HT1080 (cell line): ENCODE results near the gene TLCD2. TPM values are rescaled to one million over a fixed set of nuclear protein-coding genes. Genes with fewer than 3 reads are reported as not detected.
A peak's percentile ranks its signal among the peaks of the same experiment; 100 is the strongest.
"Not testable (repeated sequence)": the region's sequence is repeated elsewhere in the genome, so short reads cannot be mapped to it uniquely, and the experiment has no call there.

Source experiments
- DNase-seq: peaks from one replicate; pipeline ENCODE4 v3.0.0-alpha.2; 2015; ENCODE audit warnings: low read depth
- polyA plus RNA-seq, 2 experiments: library from polyadenylated mRNA; depleted of rRNA; stranded (reverse); fragments of >200 nt; gene quantifications; 2 replicates each; pipeline ENCODE4 v1.2.3, GENCODE V29; 2015
- total RNA-seq: library from RNA; depleted of rRNA; stranded (reverse); fragments of >200 nt; shearing (Covaris generic); gene quantifications from 2 replicates; pipeline ENCODE4 v1.2.3, GENCODE V29; 2014; rRNA removed

Gene TLCD2, protein sequence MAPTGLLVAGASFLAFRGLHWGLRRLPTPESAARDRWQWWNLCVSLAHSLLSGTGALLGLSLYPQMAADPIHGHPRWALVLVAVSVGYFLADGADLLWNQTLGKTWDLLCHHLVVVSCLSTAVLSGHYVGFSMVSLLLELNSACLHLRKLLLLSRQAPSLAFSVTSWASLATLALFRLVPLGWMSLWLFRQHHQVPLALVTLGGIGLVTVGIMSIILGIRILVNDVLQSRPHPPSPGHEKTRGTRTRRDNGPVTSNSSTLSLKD
- total RNA-seq = 0.37 and 0.64 TPM in 2 replicates
- polyA plus RNA-seq (2015; cell fraction: cytosol; rRNA removed) = 1.5 and 1.6 TPM in 2 replicates
- 1.3 and 1.4 TPM in 2 replicates for polyA plus RNA-seq (2015; cell fraction: nucleus; rRNA removed)

DNA sequence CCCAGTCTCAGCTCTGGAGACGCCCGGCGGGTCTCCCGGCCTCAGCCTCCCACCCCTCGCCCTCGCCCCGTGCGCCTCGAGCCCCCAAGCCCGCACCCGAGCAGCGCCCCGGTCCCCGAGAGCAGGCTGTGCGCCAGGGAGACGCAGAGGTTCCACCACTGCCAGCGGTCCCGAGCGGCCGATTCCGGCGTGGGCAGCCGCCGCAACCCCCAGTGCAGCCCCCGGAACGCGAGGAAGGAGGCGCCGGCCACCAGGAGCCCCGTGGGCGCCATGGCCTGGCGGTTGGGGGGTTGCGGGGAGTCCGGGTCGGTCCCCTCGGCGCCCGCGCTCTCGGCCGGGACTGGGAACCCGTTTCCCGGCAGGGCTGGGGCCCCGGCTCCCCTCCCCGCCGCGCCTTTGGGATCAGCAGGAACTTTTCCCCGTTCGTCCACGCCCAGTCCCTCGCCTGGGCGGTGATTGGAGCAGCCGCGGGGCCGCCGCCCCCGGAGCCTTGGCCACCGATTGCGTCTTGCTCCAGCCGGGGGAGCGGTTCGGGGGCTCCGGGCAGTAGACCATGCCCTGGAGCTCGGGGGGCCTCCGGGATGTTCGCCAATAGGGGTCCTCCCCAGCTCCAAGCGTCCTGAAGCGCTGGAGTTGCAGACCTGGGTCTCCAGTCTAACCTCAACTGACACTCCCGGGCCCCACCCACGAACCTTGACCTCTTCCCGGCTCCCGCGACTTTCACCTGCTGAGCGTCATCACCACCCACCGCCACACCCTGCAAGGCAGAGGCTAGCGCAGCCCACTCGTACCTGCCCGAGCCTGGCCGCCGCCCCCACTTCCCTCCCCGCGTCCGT, at the start of gene TLCD2:
TLCD2 (minus strand) TSS at position 407 of the 836 bp plus-strand sequence; CDS start at position 272, 135 bp downstream.
- peak; percentile 46 for DNase-seq

DNA sequence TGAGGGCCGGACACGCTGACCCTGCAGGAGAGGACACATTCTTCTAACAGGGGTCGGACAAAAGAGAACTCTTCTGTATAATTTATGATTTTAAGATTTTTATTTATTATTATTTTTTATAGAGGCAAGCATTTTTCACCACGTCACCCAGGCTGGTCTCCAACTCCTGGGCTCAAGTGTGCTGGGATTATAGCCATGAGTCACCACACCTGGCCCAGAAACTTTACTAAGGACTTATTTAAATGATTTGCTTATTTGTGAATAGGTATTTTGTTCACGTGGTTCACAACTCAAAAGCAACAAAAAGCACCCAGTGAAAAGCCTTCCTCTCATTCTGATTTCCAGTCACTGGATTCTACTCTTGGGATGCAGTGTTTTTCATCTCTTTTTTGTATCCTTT, 49.4 kb upstream of the TLCD2 start:
- no peak for DNase-seq

DNA sequence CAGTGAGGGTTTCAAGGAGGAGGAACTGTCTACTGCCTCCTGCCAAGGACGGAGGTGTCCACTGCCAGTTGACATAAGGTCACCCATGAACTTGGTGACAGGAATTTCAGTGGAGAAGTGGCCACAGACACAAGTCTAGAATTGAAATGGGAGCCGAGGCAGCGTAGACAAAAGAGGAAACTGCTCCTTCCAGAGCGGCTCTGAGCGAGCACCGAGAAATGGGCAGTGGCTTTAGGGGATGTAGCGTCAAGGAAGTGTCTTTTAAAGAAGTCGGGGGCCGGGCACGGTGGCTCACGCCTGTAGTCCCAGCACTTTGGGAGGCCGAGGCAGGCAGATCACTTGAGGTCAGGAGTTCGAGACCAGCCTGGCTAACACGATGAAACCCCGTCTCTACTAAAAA, 48.6 kb upstream of the TLCD2 start:
- DNase-seq = no peak

DNA sequence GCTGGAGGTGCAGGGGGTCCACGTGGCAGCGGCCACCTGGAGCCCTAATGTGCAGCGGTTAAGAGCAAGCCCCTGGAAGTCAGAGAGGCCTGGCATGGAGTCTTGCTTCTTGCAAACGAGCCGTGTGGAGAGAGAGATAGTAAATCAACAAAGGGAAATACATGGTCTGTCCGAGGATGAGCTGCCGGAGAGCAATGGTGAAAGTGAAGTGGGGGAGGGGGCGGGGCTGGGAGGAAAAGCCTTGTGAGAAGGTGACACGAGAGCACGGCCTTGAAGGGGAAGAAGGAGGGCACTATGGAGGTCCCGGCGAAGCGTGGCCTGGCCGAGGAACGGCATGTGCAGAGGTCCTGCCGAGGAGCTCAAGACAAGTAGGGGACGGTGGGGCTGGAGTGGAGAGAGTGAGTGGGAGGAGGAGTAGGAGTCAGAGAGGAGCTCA, 45.7 kb upstream of the TLCD2 start:
- DNase-seq = no peak

DNA sequence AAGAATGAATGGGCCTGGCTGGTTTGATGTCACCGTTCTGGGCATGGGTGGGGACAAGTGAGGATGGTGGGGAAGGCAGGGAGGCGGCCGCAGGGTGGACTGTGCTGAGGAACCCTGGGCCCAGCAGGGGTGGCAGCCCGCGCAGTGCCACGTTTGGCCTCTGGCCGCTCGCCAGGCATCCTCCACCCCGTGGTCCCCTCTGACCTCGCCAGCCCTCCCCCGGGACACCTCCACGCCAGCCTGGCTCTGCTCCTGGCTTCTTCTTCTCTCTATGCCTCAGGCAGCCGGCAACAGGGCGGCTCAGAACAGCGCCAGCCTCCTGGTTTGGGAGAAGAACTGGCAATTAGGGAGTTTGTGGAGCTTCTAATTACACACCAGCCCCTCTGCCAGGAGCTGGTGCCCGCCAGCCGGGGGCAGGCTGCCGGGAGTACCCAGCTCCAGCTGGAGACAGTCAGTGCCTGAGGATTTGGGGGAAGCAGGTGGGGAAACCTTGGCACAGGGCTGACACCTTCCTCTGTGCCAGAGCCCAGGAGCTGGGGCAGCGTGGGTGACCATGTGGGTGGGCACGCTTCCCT, 45.2 kb upstream of the TLCD2 start:
- DNase-seq = no peak

DNA sequence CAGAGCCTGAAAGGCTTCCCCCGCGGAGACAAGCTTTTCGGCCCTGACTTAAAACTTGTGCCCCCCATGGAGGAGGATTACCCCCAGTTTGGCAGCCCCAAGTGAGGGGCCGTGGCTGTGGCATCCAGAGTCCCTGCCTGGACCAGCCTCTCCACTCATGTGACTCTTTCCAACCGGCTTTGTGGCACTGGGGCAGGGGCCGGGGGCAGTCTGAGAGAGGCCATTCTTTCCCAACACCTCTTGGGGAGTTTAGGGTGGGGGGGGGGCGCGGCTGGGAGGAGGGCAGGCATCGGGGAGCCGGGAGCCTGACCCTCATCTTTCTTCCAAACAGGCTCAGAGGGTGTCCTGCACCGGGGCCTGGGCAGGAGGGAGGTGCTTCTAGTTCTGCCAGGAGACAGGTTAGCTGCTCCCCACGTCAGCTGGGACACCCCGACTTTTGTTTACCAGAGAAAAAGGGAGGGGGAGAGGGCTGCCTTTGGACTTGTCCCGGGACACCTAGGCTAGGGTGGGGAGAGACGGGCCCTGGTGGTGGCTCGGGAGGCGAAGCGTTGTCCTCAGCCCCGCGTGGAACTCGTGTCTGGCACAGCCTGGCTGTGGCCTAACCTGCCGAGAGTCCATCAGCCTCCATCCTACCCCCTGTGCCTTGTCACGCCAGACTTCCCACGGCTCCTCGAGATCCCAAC, 44.4 kb upstream of the TLCD2 start:
- no peak for DNase-seq

DNA sequence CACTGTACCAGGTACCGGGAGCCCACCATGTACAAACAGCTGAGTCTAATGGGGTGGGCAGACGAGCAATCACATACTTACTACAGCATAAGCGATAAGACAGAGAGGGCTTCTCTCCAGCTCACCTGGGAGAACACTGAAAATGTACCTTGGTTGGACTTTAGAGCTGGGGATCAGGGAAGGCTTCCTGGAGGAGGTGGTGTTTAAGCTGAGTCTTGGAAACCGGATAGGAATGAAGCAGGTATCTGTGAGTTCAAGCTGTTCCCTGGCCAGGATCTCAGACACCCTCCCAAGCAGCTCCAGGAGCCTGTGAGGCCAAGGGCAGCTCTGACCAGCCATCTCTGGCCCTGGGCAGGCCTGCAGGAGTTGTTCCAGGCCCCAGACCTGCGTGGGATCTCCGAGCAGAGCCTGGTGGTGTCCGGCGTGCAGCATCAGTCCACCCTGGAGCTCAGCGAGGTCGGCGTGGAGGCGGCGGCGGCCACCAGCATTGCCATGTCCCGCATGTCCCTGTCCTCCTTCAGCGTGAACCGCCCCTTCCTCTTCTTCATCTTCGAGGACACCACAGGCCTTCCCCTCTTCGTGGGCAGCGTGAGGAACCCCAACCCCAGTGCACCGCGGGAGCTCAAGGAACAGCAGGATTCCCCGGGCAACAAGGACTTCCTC, 43.7 kb upstream of the TLCD2 start:
- DNase-seq = no peak

DNA sequence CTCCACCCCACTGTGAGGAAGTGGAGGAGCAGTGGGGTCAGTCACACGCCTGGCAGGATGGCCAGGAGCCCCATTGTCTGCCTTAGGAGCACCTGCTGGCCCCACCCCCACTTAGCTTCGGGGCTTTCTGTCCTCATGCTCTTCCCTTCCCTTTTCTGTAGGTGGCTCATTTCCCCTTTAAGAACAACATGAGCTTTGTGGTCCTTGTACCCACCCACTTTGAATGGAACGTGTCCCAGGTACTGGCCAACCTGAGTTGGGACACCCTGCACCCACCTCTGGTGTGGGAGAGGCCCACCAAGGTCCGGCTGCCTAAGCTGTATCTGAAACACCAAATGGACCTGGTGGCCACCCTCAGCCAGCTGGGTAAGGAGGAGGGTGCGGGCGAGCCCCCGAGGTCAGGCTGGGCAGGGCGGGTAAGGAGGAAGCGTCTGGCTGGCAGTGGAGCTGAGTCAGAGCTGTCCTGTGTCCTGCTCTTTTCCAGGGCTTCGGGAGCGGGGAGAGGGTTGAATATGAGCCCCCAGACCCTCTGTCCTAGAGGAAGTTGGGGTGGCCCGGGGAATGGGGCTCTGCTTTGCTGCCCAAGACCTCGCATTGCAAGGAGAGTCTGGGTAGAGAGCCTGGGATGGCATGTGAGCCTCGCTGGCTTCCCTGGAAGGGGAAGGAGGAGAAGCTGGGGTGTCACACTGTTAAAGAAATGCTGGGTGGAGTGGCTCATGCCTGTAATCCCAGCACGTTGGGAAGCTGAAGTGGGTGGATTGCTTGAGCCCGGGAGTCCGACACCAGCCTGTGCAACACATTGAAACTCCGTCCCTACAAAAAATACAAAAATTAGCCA, 42.5 kb upstream of the TLCD2 start:
- DNase-seq = peak; percentile 71

DNA sequence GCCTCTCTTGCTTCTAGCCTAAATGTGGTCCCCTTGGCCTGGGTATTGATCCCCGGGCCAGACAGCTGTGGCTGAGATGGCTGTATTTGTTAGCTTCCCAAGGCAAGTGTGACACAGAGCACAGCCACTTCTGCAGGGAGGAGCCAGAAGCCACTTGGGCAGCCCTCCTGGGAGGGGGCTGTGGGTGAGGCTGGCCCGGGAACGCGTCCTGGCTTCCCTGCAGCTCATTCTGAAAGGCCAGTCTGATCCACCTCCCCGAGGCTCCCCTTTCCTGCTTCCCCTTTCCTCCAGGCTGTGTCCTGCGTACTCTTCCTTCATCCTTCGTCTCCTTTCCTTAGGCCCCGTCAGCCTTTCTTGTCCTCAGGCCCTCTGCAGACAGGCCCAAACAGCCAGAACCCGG, 40.5 kb upstream of the TLCD2 start:
- DNase-seq = no peak

DNA sequence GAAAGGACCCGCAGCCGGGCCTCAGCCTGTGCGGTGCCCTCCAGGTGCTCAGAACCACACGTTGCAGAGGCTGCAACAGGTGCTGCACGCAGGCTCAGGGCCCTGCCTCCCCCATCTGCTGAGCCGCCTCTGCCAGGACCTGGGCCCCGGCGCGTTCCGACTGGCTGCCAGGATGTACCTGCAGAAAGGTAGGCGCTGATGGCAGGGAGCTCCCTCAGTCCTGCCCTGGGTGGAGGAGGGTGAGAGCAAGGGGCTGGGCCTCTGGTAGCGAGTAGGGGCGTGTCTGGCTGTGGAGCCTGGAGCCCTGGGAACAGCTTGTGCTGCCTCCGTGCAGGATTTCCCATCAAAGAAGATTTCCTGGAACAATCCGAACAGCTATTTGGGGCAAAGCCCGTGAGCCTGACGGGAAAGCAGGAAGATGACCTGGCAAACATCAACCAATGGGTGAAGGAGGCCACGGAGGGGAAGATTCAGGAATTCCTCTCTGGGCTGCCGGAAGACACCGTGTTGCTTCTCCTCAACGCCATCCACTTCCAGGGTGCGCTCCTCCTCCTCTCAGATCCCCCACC, 36.9 kb upstream of the TLCD2 start:
- DNase-seq = no peak

DNA sequence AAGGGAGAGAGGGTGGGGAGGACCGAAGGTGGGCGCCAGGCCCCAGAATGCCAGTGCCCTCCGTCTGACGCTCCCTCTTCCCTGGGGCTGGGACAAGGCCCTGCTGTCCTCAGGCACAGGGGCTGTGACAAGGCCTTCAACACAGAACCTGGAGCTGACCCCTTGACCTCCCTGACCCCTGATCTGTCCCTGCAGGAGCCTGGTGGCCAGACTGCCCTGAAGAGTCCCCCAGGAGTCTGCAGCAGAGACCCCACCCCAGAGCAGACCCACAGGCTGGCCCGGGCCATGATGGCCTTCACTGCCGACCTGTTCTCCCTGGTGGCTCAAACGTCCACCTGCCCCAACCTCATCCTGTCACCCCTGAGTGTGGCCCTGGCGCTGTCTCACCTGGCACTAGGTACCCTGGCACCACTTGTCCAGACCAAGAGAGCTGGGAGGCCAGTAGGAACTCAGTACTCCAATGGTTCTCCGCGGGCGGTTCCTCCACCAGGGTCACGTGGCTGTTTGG, 35.4 kb upstream of the TLCD2 start:
- no peak for DNase-seq

DNA sequence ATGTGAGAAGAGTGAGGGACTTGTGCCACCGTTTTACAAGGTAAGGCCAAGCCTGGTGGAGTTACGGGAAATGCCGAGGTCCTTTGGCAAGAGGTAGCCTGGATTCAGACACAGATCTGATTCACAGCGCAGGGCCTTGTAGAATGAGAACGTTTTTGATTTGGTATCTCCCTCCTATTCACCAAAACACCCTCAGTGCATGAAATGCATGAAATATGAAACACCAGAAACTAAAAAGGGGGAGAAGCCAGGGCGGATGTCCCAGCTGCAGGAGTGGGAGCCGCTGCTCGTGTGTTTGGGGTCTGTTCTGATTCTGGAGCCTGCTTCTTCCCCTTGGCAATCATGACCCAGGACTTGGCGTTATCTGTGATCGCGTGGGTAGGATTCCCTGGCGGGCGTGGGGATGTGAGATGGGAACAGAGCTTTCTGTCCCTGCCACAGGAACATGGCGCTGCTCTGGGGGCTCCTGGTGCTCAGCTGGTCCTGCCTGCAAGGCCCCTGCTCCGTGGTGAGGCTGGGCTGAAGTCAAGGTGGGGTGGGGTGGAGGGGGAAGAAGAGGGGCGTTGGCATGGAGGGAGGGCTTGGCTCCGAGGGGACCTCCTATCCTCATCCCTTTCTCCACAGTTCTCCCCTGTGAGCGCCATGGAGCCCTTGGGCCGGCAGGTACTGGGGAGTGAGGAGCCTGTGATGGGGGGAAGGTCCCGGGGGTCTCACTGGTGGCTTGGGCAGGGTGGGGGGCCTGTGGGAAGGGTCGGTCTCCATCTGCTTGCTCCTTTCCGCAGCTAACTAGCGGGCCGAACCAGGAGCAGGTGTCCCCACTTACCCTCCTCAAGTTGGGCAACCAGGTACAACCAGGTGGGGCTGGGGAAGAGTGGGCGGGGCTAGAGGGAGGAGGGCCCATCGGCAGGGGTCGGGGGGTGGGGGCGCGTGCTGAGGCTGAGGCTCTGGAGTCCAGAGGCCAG, 34.7 kb upstream of the TLCD2 start:
- no peak for DNase-seq

DNA sequence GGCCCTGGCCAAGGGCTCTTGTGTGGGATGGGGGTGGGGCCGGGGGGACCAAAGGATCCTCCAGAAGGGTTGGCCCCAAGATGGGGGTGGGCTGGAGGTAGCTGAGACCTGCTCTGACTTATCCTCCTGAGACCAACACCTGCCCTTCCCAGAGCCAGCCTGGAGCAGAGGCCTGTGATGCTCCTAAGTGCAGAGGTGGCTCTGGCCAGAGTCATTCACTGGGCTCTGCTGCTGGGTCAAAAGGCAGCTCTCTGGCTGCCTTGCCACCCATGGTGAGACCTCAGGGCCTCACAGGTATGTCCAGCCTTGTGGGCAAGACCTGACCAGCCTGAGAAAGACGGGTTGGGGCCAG, 32.9 kb upstream of the TLCD2 start:
- no peak for DNase-seq

DNA sequence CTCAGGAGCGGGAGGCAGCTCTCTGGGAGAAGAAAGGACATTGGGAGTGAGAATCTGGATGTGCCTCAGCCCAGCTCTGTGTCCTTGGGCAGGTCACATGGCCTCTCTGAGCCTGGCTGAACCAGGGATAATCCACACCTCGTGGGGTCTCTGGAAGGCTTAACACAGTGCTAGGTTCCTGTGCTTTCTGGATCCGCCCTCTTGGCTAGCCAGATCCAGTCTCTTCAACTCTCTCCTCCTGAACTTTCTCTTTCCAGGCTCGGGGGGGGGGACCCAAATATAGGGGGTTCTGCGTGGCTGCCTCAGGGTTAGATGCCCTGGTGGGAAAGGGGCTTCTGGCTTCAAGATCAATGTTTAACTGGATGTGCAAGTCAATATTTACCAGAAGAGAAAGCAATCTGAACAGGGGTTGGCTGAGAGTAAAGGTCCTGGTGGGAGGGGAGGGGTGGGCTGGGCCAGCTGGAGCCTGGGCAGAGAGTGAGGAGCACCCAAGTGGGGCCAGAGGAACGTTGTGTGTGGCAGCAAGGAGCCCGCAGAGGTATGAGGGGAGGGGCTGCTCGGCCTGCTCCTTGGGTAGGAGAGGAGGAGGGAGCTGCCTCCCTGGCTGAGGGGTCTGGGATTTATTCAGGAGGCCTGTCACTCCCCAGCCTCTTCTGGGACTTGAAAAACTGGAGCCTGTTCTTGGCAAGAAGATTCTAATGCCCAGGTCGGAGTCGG, 32.4 kb upstream of the TLCD2 start, which contains the start of gene SERPINF2:
SERPINF2 (plus strand) TSS at position 501 of the 717 bp plus-strand sequence. CDS start 2,125 bp downstream, outside the sequence.
- DNase-seq = no peak

DNA sequence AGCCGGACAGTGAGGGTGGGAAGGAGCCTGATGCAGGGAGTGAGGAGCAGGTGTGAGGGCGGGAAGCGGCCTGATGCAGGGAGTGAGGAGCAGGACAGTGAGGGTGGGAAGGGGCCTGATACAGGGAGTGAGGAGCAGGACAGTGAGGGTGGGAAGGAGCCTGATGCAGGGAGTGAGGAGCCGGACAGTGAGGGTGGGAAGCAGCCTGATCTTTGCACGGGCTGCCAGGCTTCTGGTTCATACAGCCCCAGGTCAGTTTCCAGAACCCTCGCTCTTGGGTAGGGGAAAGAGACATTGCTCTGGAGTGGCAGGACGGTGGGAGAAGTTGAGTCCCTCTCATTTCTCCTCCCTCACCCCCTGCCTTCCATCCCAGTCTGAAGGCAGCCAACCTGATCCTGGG, 31.7 kb upstream of the TLCD2 start:
- not testable (repeated sequence) for DNase-seq

DNA sequence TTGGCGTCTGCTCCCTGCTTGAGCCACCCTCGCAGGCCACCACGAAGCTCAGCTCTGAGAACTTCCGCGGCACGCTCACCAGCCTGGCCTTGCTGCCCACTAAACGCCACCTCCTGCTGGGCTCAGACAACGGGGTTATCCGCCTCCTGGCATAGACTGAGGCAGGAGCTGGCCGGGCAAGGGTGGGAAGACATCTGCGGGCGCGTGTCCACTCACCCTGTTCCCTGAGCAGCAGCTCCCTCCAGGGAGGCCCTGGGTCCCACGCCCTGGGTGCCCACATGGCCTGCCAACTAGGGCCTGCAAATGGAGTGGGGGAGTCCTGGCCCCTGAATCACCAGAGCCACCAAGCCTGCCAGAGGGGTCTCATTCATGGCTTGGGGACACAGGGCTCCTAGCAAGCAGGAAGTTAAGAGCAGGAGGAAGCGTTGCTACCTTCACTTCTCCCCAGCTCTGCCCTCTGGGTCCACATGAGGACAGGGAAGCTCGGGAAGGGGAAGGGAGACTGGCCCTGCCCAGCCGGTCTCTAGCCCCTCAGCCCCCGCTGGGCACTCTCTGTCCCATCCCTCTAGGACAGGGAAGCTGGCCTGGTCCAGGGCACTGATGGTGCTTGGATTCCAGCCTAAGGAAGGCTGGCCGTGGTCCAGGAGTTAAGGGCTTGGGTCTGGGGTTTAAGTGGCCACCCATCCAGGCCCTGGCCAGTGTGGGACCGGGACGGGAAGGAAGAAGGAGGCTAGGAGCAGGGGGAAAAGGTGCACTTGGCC, 27.5 kb upstream of the TLCD2 start:
- DNase-seq = no peak
